Measurements from ENCODE around the gene LRP1B. TPM values are rescaled to one million over a fixed set of nuclear protein-coding genes. Genes with fewer than 3 reads are reported as not detected.

LRP1B gene
- polyA plus RNA-seq, 1 of the 3 experiments (the other 2 are of a cell fraction) = 0.28 TPM

GRCh38 chr2:140669911-140670310, 1460.9 kb downstream of the LRP1B start:
- no peaks in the 10 kb centered on the region for H3K27me3 ChIP-seq (ENCODE audit: insufficient read depth)
- H3K4me1 ChIP-seq (ENCODE audit: control insufficient read depth in 1 of 2, insufficient read depth in 2 of 2, low read depth in 1 of 2, low read length in 1 of 2) = no peaks in the 10 kb centered on the region
- POLR2A ChIA-PET = no interaction called here
- H2AFZ ChIP-seq (ENCODE audit: low read depth) = no peak overlapping the region
- H3K36me3 ChIP-seq (replicated peaks in 1 of 2; ENCODE audit: control insufficient read depth in 1 of 2, insufficient read depth in 2 of 2, low read length in 1 of 2) = no peaks in the 10 kb centered on the region
- WGBS (ENCODE audit: low lambda C conversion rate) = 70% methylated on average over 3 of the region's 3 CpGs
- no peaks in the 10 kb centered on the region for H3K79me2 ChIP-seq (ENCODE audit: insufficient read depth)
- CTCF ChIA-PET = no interaction called here
- no peaks in the 10 kb centered on the region for H3K9me3 ChIP-seq
- TF ChIP-seq RCOR1 (IDR thresholded peaks at IDR 0.05; ENCODE audit: low read length) = no peak
- TF ChIP-seq EZH2phosphoT487 (IDR thresholded peaks at IDR 0.05; ENCODE audit: borderline replicate concordance, low read depth) = no peak
- TF ChIP-seq, protein P1, sequence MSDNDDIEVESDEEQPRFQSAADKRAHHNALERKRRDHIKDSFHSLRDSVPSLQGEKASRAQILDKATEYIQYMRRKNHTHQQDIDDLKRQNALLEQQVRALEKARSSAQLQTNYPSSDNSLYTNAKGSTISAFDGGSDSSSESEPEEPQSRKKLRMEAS (IDR thresholded peaks at IDR 0.05; ENCODE audit: low read depth) = no peak
- no peak for TF ChIP-seq GABPA (IDR thresholded peaks at IDR 0.05; ENCODE audit: low read depth)
- TF ChIP-seq GATA2 (CRISPR knock-in tag; IDR thresholded peaks at IDR 0.05) = no peak
- no peak for TF ChIP-seq USF2 (IDR thresholded peaks at IDR 0.05; ENCODE audit: borderline replicate concordance, low read depth, low read length)
- TF ChIP-seq SMC3 (IDR thresholded peaks at IDR 0.05; ENCODE audit: low read depth, low read length) = no peak
- TF ChIP-seq TAF1 (IDR thresholded peaks at IDR 0.05; ENCODE audit: borderline replicate concordance, low read depth, low read length) = no peak
- TF ChIP-seq, protein P2, sequence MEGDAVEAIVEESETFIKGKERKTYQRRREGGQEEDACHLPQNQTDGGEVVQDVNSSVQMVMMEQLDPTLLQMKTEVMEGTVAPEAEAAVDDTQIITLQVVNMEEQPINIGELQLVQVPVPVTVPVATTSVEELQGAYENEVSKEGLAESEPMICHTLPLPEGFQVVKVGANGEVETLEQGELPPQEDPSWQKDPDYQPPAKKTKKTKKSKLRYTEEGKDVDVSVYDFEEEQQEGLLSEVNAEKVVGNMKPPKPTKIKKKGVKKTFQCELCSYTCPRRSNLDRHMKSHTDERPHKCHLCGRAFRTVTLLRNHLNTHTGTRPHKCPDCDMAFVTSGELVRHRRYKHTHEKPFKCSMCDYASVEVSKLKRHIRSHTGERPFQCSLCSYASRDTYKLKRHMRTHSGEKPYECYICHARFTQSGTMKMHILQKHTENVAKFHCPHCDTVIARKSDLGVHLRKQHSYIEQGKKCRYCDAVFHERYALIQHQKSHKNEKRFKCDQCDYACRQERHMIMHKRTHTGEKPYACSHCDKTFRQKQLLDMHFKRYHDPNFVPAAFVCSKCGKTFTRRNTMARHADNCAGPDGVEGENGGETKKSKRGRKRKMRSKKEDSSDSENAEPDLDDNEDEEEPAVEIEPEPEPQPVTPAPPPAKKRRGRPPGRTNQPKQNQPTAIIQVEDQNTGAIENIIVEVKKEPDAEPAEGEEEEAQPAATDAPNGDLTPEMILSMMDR (IDR thresholded peaks at IDR 0.05) = no peak
- TF ChIP-seq SIN3A (IDR thresholded peaks at IDR 0.05; ENCODE audit: borderline replicate concordance, low read depth, low read length) = no peak
- no peak for TF ChIP-seq RAD21 (IDR thresholded peaks at IDR 0.05; ENCODE audit: low read length)
- no peak for TF ChIP-seq NFIC (IDR thresholded peaks at IDR 0.05; ENCODE audit: borderline replicate concordance)
- TF ChIP-seq, protein P3, sequence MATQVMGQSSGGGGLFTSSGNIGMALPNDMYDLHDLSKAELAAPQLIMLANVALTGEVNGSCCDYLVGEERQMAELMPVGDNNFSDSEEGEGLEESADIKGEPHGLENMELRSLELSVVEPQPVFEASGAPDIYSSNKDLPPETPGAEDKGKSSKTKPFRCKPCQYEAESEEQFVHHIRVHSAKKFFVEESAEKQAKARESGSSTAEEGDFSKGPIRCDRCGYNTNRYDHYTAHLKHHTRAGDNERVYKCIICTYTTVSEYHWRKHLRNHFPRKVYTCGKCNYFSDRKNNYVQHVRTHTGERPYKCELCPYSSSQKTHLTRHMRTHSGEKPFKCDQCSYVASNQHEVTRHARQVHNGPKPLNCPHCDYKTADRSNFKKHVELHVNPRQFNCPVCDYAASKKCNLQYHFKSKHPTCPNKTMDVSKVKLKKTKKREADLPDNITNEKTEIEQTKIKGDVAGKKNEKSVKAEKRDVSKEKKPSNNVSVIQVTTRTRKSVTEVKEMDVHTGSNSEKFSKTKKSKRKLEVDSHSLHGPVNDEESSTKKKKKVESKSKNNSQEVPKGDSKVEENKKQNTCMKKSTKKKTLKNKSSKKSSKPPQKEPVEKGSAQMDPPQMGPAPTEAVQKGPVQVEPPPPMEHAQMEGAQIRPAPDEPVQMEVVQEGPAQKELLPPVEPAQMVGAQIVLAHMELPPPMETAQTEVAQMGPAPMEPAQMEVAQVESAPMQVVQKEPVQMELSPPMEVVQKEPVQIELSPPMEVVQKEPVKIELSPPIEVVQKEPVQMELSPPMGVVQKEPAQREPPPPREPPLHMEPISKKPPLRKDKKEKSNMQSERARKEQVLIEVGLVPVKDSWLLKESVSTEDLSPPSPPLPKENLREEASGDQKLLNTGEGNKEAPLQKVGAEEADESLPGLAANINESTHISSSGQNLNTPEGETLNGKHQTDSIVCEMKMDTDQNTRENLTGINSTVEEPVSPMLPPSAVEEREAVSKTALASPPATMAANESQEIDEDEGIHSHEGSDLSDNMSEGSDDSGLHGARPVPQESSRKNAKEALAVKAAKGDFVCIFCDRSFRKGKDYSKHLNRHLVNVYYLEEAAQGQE (IDR thresholded peaks at IDR 0.05; ENCODE audit: low read depth, low read length) = no peak
- no peak for TF ChIP-seq IRF3 (IDR thresholded peaks at IDR 0.05; ENCODE audit: low read depth, low read length)
- no peak overlapping the region for H3K4me3 ChIP-seq (ENCODE audit: low read depth in 2 of 2, low read length in 1 of 2)
- DNase-seq = no peak
- no peak overlapping the region for H3K4me2 ChIP-seq
- no peak overlapping the region for H3K9ac ChIP-seq
- no peak overlapping the region for H3K27ac ChIP-seq (ENCODE audit: low read depth in 2 of 2, low read length in 1 of 2)
- no peaks in the 10 kb centered on the region for H4K20me1 ChIP-seq (ENCODE audit: insufficient read depth)
- H3K9me2 ChIP-seq = no peaks in the 10 kb centered on the region
- H3F3A ChIP-seq (replicated peaks; ENCODE audit: insufficient read depth) = no peaks in the 10 kb centered on the region
